ENCODE measurements around the gene MBOAT2.
A peak's percentile ranks its signal among the peaks of the same experiment; 100 is the strongest.

DNA sequence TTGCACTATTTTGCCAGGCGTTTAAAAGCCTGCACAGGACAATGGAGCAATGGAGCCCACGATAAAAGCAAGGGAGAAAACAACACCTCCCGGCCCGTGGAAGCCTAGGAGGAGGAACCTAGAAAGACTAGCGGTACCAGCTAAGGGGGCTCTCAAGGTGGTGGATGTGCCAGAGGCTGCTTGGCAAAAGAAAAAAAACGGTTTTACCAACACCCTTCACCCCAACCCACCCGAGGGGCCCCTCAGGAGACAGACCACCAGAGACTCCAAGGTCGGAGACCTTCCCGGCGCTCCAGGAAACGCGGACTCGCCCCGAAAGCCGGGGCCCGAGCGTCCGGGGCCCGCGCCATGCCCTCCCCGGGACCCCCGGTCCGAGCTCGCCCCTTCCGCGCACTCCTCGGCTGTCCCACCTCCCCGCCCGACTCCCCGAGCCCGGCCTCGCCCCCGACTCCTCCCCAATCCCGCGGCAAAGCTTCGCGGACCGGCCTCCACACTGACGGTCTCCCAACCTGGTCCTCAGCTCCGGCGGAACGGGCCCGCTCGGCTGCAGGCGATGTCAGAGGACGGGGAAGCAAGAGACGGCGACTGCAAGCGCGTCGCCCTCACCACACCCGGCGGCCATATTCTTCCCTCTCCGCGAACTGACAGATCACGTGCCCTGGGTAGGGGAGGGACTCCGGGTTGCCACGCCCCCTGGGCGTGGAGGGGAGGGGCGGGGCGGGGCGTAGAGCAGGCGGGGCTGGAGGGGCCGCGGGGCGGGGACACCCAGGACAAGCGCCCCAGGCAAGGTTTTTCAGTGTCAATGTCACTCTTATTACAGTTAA, 166.3 kb downstream of the MBOAT2 start, which contains the start of gene KIDINS220:
- TF ChIP-seq, protein P1, sequence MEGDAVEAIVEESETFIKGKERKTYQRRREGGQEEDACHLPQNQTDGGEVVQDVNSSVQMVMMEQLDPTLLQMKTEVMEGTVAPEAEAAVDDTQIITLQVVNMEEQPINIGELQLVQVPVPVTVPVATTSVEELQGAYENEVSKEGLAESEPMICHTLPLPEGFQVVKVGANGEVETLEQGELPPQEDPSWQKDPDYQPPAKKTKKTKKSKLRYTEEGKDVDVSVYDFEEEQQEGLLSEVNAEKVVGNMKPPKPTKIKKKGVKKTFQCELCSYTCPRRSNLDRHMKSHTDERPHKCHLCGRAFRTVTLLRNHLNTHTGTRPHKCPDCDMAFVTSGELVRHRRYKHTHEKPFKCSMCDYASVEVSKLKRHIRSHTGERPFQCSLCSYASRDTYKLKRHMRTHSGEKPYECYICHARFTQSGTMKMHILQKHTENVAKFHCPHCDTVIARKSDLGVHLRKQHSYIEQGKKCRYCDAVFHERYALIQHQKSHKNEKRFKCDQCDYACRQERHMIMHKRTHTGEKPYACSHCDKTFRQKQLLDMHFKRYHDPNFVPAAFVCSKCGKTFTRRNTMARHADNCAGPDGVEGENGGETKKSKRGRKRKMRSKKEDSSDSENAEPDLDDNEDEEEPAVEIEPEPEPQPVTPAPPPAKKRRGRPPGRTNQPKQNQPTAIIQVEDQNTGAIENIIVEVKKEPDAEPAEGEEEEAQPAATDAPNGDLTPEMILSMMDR (IDR thresholded peaks at IDR 0.05 in 4 of 5, conservative IDR thresholded peaks at IDR 0.05 in 1 of 5) = no peak
- TF ChIP-seq POLR2A (IDR thresholded peaks at IDR 0.05) = peak; percentile 85 to 94
